Hematopoietic multipotent progenitor cell treated with erythropoietin and hydrocortisone succinate and interleukin-3 and kit ligand, for 8 days (in vitro differentiated cells): ENCODE results near the gene COLEC12.
"Not testable (repeated sequence)": the region's sequence is repeated elsewhere in the genome, so short reads cannot be mapped to it uniquely, and the experiment has no call there.

ENCODE experiments used
- DNase-seq: peaks from one replicate; pipeline ENCODE4 v3.0.0-alpha.2; 2015

Gene COLEC12

DNA sequence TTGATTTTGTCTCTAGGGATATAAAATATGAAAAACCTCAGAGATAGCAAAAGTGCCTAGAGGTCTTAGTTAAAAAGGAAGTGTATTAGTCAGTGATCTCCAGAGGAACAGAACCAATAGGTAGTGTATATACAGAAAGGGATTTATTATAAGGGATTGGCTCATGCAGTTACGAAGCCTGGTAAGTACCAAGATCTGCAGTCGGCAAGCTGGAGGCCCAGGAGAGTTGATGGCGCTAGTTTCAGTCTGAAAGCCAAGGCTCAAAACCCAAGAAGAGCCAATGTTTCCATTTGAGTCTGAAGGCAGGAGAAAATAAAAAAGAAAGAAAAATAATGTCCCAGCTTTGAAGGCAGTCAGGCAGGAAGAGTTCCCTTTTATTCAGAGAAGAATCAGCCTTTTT, 93.3 kb downstream of the COLEC12 start:
- DNase-seq: no peak

DNA sequence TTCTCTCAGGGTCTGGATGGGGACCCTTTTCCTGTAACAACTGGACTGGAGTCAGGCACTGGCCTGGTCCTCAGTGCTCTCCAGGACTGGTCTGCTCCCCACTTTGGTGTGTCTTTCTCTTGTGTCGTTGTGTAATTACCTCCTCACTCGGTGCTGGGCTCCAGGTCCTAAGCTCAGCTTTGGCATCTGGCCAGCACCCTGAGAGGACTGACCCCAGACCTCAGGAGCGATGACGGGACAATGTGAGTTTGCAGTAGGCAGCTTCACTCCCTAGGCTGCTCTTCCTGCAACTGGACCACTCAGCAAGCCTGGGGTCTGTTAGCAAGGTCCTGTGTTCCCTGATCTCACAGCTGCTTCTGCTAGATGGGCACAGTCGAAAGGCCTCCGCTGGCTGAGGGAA, 93.8 kb downstream of the COLEC12 start:
- no peak for DNase-seq

GRCh38 chr18:405006-405405, 95.5 kb downstream of the COLEC12 start:
- DNase-seq: not testable (repeated sequence)

DNA sequence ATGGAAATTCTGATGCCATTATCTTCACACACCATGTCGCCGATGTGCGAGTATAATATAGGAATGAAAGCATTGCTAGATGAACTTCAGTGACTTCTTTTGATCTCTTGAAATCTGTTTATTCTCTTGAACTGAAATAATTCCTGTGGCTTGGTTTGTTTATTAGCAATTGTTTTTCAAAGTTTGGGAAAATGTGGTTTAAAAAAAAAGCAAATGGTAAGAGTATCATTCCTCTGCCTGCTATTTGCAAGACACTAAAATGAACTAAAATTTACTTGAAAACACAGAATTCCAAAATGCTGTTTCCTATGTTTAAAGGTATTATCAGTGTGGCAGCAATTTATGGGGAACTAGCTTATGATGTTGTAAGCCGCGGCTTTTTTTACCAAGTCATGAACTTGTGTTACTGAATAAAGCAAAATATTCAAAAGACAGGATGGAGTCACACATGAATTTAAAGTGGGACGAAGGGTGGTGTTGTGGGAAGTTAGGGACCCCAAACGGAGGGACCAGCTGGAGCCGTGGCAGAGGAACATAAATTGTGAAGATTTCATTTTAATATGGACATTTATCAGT, 96.4 kb downstream of the COLEC12 start:
- DNase-seq: no peak

DNA sequence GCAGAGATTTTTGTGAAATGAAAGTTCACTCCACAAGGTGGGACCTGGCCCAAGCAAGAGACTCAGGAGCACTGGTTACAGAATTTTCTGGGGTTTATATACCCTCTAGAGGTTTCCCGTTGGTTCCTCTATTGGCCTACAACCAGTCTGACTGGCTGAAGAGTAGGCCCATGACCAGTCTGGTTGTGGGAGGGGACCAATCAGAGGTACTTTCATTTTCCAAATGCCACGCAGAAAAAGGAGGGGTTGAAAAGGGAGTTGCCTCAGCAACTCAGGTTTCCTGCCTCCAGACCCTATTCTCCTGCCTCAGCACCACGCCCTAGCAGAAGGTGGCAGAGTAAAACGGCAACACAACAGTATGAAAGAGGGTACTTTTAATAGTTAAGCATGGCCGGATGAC, 98.4 kb downstream of the COLEC12 start:
- DNase-seq: no peak

DNA sequence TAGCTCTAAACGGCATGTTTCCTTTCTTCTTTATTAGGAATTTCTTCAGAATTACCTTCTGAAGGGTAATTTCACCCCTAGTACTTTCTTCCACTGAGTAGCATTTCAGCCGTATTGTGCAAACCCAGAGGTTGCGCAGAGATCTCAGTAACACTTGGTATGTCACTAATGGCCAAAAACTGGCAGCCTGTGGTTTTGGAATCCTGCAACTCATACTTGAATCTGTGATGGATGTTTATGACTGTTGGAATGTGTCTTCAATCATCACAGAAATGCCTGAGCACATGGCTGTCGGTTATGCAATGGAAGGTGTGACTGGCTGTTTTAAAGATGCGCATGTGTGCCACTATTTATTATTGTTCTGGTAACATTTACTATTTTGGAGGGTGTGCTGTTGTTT, 100.0 kb downstream of the COLEC12 start:
- no peak for DNase-seq

DNA sequence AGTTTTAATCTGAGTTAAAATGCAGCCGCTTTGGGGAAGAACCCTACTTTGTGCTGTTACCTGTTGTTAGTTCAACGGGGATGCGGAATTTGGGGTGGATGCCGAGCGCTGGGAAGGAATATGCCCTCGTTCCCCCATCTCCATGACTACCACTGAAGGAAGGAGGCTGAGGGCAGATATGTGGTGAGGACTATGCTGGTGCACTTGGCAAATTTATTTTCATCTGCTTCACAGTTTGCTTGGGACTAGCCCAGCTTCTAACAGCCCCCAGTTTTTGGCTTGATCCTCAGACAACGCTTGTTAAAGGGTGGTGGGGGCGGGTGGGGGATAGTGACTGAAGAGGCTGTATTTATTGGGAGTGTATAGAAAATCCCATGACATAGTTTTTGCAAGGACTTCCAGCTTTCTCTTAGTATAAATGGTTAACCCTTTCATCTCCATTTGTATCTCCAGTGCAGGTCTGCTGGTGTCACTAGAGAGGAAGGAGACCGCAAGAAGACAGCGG, 100.8 kb downstream of the COLEC12 start:
- DNase-seq: no peak

DNA sequence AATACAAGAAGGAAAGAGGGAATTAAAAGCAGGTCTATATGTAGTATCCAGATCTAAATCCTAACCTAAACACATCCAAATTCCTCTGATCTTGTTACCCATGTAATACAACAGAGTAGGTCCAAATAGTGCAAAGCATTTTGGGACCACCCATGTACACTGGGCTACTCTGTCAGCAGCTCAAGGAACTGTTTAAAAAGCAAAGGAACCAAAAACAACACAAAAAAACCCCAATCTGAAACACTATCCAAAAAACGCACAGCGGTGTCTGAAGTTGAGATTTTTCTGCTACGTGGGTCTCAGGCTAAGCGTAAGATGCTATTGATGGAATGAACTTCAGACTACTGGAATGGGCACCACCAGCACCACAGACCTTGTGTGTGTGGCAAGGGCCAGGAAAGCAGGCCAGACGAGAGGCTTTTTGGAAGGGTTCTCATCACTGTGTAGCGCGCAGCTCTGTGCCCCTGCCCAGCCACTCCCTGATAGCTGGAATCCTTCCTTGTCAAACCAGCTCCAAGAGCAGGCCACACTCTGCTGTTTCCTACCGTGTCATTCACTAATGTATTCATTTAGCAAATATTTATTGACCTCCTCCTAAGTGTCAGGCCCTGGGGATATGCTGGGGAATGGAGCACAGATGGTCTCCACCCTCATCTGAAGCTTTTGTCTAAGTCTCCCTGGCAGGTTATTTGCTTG, 101.4 kb downstream of the COLEC12 start:
- DNase-seq: no peak

- DNase-seq: no peak
Measured at GRCh38 chr18:396556-396955, 103.9 kb downstream of the COLEC12 start.

- no peak for DNase-seq
Measured at GRCh38 chr18:396251-396555, 104.3 kb downstream of the COLEC12 start.

- no peak for DNase-seq
Measured at GRCh38 chr18:395456-396250, 104.8 kb downstream of the COLEC12 start.

DNA sequence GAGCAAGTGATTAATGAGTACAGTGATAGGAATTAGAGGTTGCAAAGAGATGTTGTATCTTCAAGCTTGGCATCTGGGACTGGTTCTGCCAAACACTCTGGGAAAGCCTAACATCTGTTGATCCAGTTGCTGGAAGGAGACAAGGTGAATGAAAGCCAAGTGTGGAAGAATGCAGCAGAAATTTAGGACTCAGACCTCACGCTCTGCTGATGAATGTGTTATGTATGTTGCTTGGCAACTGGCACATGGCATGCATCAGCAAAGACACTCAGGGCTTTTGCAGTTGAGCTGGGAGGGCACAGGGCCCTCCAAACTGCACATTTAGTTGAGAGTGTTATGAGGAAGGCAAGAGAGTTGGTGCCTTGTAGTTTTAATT, 105.5 kb downstream of the COLEC12 start:
- DNase-seq: no peak

DNA sequence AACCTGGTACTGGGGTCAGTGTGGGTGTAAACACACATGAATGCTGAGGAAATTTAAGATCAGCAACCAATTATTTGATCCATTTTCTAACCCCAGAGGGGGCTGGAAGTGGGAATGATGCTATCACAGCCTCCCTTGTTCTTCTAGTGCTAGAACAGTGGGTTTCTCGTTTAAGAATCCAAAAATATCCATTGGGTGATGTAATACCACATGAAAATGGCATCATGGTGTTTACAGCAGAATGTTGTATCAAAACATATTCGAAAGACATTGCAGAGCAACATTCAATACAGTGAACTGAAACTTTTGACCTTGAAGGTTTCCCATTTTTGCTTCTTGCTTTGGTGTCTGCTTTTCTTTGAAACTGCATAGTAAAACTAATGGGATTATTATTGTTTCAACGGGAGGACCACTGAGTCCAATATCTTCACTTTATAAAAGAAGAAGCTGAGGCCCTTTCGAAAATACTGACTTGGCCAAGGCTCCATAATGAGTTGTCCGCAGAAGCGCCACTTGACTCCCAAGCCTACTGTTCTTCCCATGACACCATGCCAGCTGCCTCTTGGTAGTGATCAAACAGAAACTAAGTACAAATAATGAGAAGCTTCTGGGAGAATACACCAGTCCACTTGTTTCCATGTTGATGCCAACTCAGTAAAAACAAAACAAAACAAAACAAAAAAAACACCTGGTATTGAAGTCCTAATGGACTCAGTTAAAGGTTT, 106.1 kb downstream of the COLEC12 start:
- no peak for DNase-seq

DNA sequence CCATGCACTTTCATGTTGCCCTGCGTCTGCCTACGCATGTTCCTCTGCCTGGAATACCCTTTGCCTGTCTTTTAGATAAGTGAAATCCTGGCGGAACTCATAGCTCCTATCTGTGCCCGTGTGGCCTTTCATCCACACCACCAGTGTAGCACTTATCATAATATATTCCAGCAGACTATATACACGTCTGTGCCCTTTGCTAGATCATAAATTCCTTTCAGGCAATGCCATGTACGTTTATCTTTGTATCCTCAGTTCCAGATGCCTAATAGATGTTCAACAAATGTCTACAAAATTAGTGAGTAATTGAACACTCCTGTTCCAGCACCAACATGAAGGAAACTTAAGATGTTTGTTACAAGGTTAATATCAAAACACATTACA, 106.9 kb downstream of the COLEC12 start:
- DNase-seq: no peak

DNA sequence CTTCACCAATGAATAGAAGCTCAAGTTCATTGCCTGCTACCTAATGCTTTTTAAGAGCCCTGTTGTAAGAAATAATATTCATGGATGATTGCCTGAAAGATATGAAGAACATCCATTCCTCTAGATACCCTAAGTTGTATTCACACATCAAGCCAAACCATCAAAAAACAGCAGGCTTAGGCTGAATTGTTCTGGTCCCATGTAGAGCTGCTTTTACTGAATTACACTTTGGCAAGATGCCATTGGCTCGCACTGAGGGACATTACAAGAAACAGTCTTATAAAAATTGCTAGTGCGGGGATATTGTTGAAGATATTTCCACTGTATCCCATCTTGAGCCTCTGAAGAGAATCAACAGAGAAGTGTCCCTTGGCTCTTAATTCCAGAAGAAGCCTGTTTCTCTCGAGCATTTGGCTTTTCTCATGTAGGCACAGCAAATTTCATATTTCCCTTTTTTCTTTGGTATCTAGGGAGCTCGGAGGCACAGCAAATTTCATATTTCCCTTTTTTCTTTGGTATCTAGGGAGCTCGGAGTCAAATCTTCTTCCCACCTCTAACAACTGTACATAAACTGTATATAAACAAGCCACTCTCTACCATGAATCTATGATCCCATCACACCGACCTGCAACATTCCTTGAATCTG, 107.5 kb downstream of the COLEC12 start:
- no peak for DNase-seq

DNA sequence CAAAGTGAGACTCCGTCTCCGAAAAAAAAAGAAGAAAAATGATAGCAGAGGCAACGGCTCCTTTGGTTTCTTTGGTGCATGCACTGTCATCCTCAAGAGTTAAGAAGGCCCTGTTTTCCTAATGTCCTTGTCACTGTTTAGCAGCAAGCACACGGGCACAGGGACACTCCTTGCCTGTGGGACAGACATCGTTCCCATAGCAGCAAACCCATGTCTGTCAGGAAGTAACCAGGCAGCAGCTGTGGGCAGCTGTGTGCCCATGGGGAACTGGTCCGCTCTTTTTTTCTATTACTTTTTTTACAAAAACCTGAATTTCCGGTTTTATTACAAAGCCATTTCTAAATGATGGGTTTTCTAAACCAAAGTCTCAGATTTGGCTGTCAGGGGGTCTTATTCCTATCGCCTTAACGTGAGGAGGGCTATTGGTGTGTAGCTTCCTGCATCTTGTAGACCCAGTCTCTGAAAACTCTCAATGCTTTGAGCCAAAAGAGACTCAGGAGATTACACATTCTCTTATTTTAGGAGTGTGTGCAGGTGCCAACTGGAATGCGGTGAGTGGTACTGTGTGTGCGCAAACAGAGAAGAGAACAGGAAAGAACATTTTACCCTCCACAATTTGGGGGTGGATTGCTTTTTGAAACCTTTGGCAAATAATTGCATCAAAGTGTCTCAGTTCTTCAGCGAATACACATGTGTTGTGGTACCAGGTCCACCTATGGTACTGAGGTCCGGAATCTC, 109.6 kb downstream of the COLEC12 start:
- DNase-seq: no peak

- DNase-seq: no peak
Measured at GRCh38 chr18:389658-390357, 110.7 kb downstream of the COLEC12 start.

- no peak for DNase-seq
Measured at GRCh38 chr18:388200-388599, 112.3 kb downstream of the COLEC12 start.

GRCh38 chr18:386994-387393, 113.5 kb downstream of the COLEC12 start:
- DNase-seq: no peak

- no peak for DNase-seq
Measured at GRCh38 chr18:384897-385296, 115.6 kb downstream of the COLEC12 start.

GRCh38 chr18:383135-383534, 117.4 kb downstream of the COLEC12 start:
- no peak for DNase-seq
